T-helper 1 cell treated with Interleukin-12 subunit alpha and Interleukin-12 subunit beta and Interleukin-4 antibody, amounts not matched to agents 30 ng/mL and 1 ng/mL, for 36 hours (primary cell): Measurements from ENCODE around the gene SPTLC2. TPM values are rescaled to one million over a fixed set of nuclear protein-coding genes. Genes with fewer than 3 reads are reported as not detected.
"Not testable (repeated sequence)": the region's sequence is repeated elsewhere in the genome, so short reads cannot be mapped to it uniquely, and the experiment has no call there.

Experiments
- intact Hi-C: fragments of 100-400 bp; cut with micrococcal nuclease; formaldehyde crosslinking; loops from one replicate; pipeline ENCODE4 v1.15.1; 2024
- total RNA-seq: library from RNA; stranded (reverse); gene quantifications from 2 replicates; pipeline ENCODE4 v1.2.3, GENCODE V29; 2022

Gene SPTLC2, protein sequence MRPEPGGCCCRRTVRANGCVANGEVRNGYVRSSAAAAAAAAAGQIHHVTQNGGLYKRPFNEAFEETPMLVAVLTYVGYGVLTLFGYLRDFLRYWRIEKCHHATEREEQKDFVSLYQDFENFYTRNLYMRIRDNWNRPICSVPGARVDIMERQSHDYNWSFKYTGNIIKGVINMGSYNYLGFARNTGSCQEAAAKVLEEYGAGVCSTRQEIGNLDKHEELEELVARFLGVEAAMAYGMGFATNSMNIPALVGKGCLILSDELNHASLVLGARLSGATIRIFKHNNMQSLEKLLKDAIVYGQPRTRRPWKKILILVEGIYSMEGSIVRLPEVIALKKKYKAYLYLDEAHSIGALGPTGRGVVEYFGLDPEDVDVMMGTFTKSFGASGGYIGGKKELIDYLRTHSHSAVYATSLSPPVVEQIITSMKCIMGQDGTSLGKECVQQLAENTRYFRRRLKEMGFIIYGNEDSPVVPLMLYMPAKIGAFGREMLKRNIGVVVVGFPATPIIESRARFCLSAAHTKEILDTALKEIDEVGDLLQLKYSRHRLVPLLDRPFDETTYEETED
- total RNA-seq, result 50.7 and 51.2 TPM in 2 replicates

DNA sequence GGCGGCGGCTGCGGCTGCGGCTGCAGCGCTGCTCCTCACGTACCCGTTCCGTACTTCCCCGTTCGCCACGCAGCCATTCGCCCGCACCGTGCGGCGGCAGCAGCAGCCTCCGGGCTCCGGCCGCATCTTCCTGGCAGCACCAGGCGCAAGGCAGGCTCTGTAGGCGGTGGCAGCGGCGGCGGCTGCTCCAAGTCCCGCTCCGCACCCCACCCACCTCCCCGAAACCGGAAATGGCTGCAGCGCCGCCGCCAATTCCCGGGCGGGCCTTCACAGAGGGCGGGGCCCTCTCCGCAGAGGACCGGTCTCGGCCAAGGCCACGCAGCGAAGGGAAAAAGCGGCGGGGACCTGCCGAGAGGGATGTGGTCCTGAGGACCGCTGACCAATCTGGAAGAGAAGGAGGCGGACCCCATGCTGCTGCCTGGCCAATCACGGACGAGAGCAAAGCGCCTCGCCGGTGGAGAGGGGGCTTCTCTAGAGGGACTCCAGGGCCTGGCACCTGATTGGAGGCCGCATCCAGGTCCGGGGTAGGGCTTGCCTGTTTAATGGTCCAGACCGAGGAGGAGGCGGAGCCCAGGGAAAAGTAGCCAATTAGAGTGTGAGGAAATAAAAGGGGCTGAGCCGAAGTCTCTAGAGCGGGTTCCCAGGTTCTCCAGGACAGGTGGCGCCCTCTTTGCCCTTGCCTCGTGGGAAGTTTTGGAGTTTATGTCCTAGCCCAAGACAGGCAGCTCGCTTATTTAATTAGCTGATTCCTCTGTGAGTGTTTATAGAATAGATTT, at the start of gene SPTLC2:
SPTLC2 (minus strand) TSS at position 184 of the 776 bp plus-strand sequence; CDS start at position 126, 58 bp downstream.
- intact Hi-C loops, result loop anchor here (1.0 to 10.0 kb wide), 14 partner anchors 23 to 1462 kb away; partner anchors contain the start of genes ADCK1, ALKBH1, CIPC and GPATCH2L

- intact Hi-C loops, result no loop called here
Measured at GRCh38 chr14:77663293-77663692, 46.9 kb upstream of the SPTLC2 start.

DNA sequence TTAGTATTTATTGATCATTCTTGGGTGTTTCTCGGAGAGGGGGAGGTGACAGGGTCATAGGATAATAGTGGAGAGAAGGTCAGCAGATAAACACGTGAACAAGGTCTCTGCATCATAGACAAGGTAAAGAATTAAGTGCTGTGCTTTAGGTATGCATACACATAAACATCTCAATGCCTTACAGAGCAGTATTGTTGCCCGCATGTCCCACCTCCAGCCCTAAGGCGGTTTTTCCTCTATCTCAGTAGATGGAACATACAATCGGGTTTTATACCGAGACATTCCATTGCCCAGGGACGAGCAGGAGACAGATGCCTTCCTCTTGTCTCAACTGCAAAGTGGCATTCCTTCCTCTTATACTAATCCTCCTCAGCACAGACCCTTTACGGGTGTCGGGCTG, 45.1 kb upstream of the SPTLC2 start:
- intact Hi-C loops, result not testable (repeated sequence)

GRCh38 chr14:77660754-77661153, 44.3 kb upstream of the SPTLC2 start:
- intact Hi-C loops, result no loop called here

- intact Hi-C loops, result no loop called here
Measured at GRCh38 chr14:77659831-77660230, 43.4 kb upstream of the SPTLC2 start.

DNA sequence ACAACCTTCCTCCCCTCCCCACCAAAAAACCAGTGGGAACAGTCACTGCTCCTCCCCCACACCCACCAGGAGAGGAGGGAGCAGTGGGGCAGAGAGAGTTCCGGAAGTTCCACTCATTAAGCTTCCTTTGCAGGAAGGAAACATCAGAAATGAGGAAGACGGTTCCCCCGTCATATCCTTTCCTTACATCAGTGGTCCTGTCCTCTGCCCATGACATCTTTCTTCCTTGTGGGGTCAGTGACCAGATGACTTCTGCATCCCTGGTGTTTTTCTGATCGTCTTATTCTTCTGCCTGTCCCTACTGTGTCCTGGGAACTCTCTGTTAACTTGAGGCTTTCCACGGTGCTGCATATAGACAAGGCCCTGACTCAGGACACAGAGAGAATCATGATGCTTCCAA, 40.8 kb upstream of the SPTLC2 start:
- intact Hi-C loops, result no loop called here

DNA sequence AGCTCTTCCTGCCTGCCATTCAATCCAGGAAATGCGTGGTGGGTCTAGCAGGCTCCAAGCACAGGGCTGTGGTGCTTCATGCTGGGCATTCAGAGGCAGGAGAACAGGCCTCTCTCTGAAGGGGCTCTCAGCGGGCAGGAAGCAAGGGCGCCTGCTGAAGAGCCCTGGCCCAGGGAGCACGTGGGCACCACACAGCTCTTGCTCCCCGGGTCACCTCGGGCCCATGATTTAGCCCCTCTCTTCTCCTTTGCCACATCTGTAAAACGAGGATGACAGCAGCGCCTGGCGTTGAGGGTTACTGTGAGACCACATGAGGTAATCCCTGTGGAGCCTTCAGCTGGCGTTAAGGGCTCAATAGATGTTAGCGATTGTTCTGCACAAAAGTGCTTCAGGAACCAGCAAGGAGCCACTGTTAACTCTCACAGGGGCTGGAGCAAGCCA, 37.6 kb upstream of the SPTLC2 start:
- intact Hi-C loops, result no loop called here

DNA sequence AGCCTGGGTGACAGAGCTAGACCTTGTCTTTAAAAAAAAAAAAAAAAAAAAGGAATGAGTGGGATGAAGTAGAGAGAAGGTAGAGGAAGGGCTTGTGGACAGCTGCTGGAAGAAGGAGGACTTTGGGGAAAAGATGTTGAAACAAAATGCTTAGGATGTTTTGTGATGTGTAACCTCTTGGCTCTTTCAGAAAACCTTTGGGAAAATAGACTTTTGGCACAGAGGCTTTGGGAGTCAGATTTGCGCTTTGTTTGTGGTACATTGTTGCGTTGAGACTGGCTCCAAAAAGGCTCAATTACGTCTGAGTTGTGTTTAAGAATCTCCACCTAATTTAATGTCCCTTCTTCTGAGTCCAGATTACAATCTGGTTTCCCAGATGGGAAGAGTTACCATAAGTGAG, 32.9 kb upstream of the SPTLC2 start:
- intact Hi-C loops, result no loop called here

DNA sequence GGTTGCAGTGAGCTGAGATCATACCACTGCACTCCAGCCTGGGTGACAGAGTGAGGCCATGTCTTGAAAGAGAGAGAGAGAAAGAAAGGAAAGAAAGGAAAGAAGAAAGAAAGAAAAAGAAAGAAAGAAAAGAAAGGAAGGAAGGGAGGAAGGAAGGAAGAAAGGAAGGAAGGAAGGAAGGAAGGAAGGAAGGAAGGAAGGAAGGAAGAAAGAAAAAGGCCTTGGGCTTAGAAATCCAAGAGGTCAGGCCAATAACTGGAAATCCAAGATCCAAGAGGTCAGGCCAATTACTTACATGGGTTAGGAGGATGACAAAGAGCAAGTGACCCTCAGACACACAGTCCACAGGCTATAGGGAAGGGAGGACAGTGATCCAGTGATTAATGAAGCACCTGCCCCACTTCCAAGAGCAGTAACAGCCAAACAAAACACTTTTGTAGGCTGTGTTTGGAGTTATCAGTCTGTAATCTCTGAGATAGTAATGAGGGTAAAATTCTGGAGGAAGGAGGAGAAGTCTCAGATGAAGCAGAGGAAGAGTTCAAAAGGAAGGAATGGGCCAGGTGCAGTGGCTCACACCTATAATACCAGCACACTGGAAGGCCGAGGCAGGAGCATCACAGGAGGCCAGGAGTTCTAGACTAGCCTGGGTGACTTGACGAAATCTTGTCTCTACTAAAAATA, 32.2 kb upstream of the SPTLC2 start:
- intact Hi-C loops, result no loop called here

GRCh38 chr14:77647853-77648252, 31.4 kb upstream of the SPTLC2 start:
- intact Hi-C loops, result no loop called here

DNA sequence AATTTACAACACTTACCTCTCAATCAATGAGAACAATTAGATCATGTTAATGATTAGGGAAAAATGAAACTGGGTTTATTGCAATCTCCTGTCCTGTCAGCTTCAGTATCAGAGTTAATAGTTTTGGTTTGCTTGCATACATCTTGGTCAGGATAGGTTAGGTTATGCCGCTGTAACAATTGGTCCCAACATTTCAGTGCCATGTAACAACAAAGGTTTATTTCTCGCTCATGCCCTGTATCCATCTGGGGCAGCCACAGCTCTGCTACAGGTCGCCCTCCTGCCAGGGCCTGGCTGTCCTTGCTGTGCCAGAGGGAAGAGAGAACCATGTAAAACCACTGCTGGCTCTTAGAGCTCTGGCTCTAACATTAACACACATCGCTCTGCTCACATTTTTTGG, 30.5 kb upstream of the SPTLC2 start:
- intact Hi-C loops, result no loop called here

DNA sequence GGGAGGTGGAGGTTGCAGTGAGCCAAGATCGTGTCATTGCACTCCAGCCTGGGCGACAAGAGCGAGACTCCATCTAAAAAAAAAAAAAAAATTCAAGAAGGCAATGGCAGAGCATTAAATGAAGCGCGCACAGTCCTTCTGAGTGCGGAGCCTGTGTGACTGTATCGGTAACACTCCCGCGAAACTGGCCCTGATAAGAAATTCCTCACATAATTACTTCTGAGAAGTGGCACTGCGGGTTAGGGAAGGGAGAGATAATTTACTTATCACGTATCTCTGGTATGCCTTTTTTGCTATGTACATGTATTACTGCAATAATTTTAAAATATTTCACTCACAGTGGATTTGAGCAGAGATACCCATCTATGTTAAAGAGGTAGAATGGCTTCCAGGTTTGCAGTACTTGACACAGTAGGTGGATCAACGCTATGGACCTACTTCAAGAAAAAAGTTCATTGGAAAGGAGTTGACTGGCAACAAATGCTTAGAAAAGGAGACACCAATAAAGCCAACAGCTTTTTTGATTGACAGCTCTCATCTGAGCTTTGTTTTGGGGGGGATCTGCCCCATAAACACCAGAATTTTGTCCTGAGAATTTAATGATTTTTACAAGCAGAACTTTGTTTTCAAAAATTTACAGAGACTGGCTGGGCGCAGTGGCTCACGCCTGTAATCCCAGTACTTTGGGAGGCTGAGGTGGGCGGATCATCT, 29.2 kb upstream of the SPTLC2 start:
- intact Hi-C loops, result no loop called here

DNA sequence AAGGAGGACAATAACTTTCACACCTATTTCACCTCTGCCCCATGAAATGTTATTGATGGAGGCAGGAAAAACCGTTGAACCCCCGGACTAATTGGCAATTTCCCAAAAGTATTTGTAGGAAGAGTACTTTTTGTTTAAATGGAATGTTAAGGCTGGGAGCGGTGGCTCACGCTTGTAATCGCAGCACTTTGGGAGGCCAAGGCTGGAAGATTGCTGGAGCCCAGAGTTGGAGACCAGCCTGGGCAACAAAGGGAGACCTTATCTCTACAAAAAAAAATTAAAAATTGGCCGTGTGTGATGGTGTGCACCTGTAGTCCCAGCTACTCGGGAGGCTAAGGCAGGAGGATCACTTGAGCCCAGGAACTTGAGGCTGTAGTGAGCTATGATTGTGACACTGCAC, 26.0 kb upstream of the SPTLC2 start:
- intact Hi-C loops, result loop anchor here (1.0 to 5.0 kb wide), 4 partner anchors 26 to 185 kb away; partner anchors contain the start of genes ALKBH1, SLIRP, SPTLC2 and VIPAS39

DNA sequence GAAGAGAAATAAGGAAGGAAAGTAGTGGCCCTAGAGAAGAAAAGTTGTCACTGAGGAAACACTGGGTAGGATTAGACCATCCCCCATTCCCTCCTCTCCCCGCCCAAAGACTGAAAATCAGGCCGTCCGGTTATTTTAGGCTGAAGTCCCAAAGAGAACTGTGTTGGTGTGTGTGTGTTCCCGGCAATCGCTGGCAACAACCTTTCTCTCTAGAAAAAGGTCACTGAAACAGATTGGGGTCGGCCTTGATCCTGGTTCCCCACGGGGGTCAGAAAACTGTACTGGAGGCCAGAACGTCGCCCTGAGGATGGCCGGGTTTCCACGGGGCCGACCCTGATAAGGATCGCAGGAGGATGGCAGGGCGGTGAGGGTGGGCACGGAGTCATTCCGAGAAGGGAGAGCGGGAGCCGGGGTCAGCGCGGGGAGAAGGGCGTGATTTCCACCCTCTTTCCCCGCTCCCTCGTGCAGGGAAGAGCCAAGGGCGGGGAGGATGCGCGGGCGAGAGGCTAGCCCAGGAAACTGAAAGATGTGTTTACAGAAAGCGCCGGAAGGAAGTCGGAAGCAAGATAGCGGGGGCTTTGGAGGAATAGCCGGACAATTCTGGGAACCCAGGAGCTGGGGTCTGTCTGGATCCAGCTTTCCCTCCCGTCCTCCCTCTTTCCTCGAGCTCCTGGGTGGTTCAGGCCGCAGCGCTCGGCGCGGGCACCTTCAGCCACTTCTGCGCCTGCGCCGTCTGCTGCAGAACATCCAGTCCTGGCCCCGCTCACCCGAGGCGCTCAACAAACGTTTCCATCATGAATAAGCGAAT, 25.3 kb upstream of the SPTLC2 start:
- intact Hi-C loops, result loop anchor here (1.0 to 5.0 kb wide), 4 partner anchors 25 to 184 kb away; partner anchors contain the start of genes ALKBH1, SLIRP, SPTLC2 and VIPAS39

DNA sequence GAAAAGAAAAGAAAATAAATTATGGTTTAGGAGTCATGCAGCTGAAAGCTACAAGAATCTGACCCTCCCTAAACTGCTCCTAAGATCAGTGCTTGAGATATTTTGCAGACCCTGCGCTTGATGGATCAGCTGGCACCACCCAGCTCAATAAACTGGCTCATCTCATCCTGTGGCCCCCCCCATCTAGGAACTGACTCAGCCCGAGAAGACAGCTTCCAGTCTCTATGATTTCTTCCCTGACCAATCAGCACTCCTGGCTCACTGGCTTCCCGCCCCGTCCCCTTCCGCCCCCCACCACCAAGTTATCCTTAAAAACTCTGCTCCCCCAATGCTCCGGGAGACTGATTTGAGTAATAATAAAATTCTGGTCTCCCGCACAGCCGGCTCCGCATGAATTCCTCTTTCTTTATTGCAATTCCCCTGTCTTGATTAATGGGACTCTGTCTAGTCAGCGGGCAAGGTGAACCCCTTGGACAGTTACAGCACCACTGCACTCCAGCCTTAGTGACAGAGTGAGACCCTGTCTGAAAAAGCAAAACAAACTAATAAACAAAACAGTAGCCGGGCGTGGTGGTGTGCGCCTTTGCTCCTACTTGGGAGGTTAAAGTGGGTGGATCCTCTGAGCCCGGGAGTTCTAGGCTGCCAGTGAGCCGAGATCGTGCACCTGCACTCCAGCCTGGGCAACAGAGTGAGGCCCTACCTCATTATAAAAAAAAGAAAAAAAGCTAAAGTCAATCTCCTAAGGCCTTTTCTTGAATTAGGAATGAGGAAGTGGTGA, 24.5 kb upstream of the SPTLC2 start:
- intact Hi-C loops, result loop anchor here (5.0 kb wide), 2 partner anchors 34 to 66 kb away; partner anchors contain the start of genes ALKBH1 and SLIRP

DNA sequence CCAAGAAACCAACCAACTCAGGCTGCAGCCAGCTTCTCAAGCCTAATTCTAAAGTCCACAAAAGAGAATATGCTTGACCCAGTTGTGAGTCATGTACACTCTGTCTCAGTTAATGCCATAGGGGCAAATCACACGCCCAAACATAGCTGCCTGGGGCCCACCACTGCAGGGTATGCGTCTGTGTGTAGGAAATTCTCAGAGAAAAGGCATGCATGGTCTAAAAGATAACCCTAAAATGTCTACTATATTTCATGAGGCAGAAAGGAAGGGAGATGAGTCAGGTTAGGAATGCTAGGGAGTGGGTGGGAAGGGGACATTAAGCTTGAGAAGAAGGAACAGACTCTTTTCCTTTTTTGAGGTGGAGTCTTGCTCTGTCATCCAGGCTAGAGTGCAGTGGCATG, 22.3 kb upstream of the SPTLC2 start:
- intact Hi-C loops, result no loop called here

DNA sequence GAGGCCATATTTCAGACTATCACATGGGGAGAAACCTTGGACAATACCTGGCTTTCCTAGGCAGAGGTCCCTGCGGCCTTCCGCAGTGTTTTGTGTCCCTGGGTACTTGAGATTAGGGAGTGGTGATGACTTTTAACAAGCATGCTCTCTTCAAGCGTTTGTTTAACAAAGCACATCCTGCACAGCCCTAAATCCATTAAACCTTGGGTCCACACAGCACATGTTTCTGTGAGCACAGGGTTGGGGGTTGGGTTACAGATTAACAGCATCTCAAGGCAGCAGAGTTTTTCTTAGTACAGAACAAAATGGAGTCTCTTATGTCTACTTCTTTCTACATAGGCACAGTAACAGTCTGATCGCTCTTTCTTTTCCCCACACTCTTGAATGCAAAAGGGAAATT, 19.4 kb upstream of the SPTLC2 start:
- intact Hi-C loops, result not testable (repeated sequence)

DNA sequence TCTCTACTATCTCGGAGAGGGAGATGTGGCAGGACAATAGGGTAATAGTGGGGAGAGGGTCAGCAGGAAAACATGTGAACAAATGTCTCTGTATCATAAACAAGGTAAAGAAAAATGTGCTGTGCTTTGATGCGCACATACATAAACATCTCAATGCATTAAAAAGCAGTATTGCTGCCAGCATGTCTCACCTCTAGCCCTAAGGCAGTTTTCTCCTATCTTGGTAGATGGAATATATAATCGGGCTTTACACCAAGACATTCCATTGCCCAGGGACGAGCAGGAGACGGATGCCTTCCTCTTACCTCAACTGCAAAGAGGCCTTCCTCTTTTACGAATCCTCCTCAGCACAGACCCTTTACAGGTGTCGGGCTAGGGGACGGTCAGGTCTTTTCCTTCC, 19.0 kb upstream of the SPTLC2 start:
- intact Hi-C loops, result not testable (repeated sequence)

GRCh38 chr14:77630111-77630510, 13.7 kb upstream of the SPTLC2 start:
- intact Hi-C loops, result no loop called here
